ENCODE results near the gene THSD4.

THSD4 gene

GRCh38 chr15:71773206-71773859 is 658.1 kb downstream of the THSD4 start:
- no peak overlapping the region for H3K9ac ChIP-seq (ENCODE audit: low read depth in 1 of 2, low read length in 2 of 2)
- H3K9me3 ChIP-seq (ENCODE audit: control insufficient read depth in 1 of 2, low read length in 2 of 2), result no peaks in the 10 kb centered on the region
- H3K27me3 ChIP-seq (ENCODE audit: control insufficient read depth in 1 of 2, insufficient read depth in 2 of 2, low read length in 2 of 2), result no peaks in the 10 kb centered on the region
- H3K4me1 ChIP-seq (ENCODE audit: control insufficient read depth in 1 of 2, insufficient read depth in 2 of 2, low read length in 2 of 2), result no peaks in the 10 kb centered on the region
- peaks cover 0 to 3% of the 10 kb centered on the region in 2 donors for H3K36me3 ChIP-seq (ENCODE audit: control insufficient read depth in 1 of 2, insufficient read depth in 2 of 2, low read length in 2 of 2)
- H3K27ac ChIP-seq (ENCODE audit: low read depth, low read length), result no peak overlapping the region
- no peak overlapping the region for H3K4me3 ChIP-seq (ENCODE audit: low read depth in 1 of 2, low read length in 2 of 2)

GRCh38 chr15:71775856-71776255 is 660.6 kb downstream of the THSD4 start:
- Histone ChIP-seq H3K4me1 (ENCODE audit: control insufficient read depth in 1 of 2, insufficient read depth in 2 of 2, low read length in 2 of 2) (no peaks in the 10 kb centered on the region), H3K9ac (ENCODE audit: low read depth in 1 of 2, low read length in 2 of 2) (no peak overlapping the region), H3K27me3 (ENCODE audit: control insufficient read depth in 1 of 2, insufficient read depth in 2 of 2, low read length in 2 of 2) (no peaks in the 10 kb centered on the region), H3K36me3 (ENCODE audit: control insufficient read depth in 1 of 2, insufficient read depth in 2 of 2, low read length in 2 of 2) (peaks cover 0 to 3% of the 10 kb centered on the region in 2 donors), H3K4me3 (ENCODE audit: low read depth in 1 of 2, low read length in 2 of 2) (no peak overlapping the region), H3K27ac (ENCODE audit: low read depth, low read length) (no peak overlapping the region), H3K9me3 (ENCODE audit: control insufficient read depth in 1 of 2, low read length in 2 of 2) (no peaks in the 10 kb centered on the region)

GRCh38 chr15:71776304-71776703 is 661.0 kb downstream of the THSD4 start:
- Histone ChIP-seq H3K9me3 (ENCODE audit: control insufficient read depth in 1 of 2, low read length in 2 of 2) (no peaks in the 10 kb centered on the region), H3K4me1 (ENCODE audit: control insufficient read depth in 1 of 2, insufficient read depth in 2 of 2, low read length in 2 of 2) (no peaks in the 10 kb centered on the region), H3K4me3 (ENCODE audit: low read depth in 1 of 2, low read length in 2 of 2) (no peak overlapping the region), H3K9ac (ENCODE audit: low read depth in 1 of 2, low read length in 2 of 2) (no peak overlapping the region), H3K36me3 (ENCODE audit: control insufficient read depth in 1 of 2, insufficient read depth in 2 of 2, low read length in 2 of 2) (peaks cover 0 to 3% of the 10 kb centered on the region in 2 donors), H3K27me3 (ENCODE audit: control insufficient read depth in 1 of 2, insufficient read depth in 2 of 2, low read length in 2 of 2) (no peaks in the 10 kb centered on the region), H3K27ac (ENCODE audit: low read depth, low read length) (no peak overlapping the region)

GRCh38 chr15:71777216-71777943 is 662.1 kb downstream of the THSD4 start:
- Histone ChIP-seq H3K27ac (ENCODE audit: low read depth, low read length) (no peak overlapping the region), H3K9ac (ENCODE audit: low read depth in 1 of 2, low read length in 2 of 2) (no peak overlapping the region)

GRCh38 chr15:71779073-71779797 is 664.0 kb downstream of the THSD4 start:
- no peak overlapping the region for H3K27ac ChIP-seq (ENCODE audit: low read depth, low read length)

More at GRCh38 chr15:71777216-71777943, 662.1 kb downstream of the THSD4 start:
- Histone ChIP-seq H3K36me3 (ENCODE audit: control insufficient read depth in 1 of 2, insufficient read depth in 2 of 2, low read length in 2 of 2) (no peaks in the 10 kb centered on the region), H3K27me3 (ENCODE audit: control insufficient read depth in 1 of 2, insufficient read depth in 2 of 2, low read length in 2 of 2) (no peaks in the 10 kb centered on the region), H3K4me1 (ENCODE audit: control insufficient read depth in 1 of 2, insufficient read depth in 2 of 2, low read length in 2 of 2) (no peaks in the 10 kb centered on the region), H3K4me3 (ENCODE audit: low read depth in 1 of 2, low read length in 2 of 2) (no peak overlapping the region), H3K9me3 (ENCODE audit: control insufficient read depth in 1 of 2, low read length in 2 of 2) (no peaks in the 10 kb centered on the region)

GRCh38 chr15:71780115-71780976 is 665.1 kb downstream of the THSD4 start:
- H3K36me3 ChIP-seq (ENCODE audit: control insufficient read depth in 1 of 2, insufficient read depth in 2 of 2, low read length in 2 of 2), result no peaks in the 10 kb centered on the region
- no peak overlapping the region for H3K9ac ChIP-seq (ENCODE audit: low read depth in 1 of 2, low read length in 2 of 2)
- H3K27ac ChIP-seq (ENCODE audit: low read depth, low read length), result no peak overlapping the region
- H3K4me3 ChIP-seq (ENCODE audit: low read depth in 1 of 2, low read length in 2 of 2), result no peak overlapping the region
- H3K27me3 ChIP-seq (ENCODE audit: control insufficient read depth in 1 of 2, insufficient read depth in 2 of 2, low read length in 2 of 2), result no peaks in the 10 kb centered on the region
- no peaks in the 10 kb centered on the region for H3K4me1 ChIP-seq (ENCODE audit: control insufficient read depth in 1 of 2, insufficient read depth in 2 of 2, low read length in 2 of 2)
- H3K9me3 ChIP-seq (ENCODE audit: control insufficient read depth in 1 of 2, low read length in 2 of 2), result no peaks in the 10 kb centered on the region

More at GRCh38 chr15:71779073-71779797, 664.0 kb downstream of the THSD4 start:
- H3K27me3 ChIP-seq (ENCODE audit: control insufficient read depth in 1 of 2, insufficient read depth in 2 of 2, low read length in 2 of 2), result no peaks in the 10 kb centered on the region
- H3K9me3 ChIP-seq (ENCODE audit: control insufficient read depth in 1 of 2, low read length in 2 of 2), result no peaks in the 10 kb centered on the region
- no peak overlapping the region for H3K9ac ChIP-seq (ENCODE audit: low read depth in 1 of 2, low read length in 2 of 2)
- H3K4me1 ChIP-seq (ENCODE audit: control insufficient read depth in 1 of 2, insufficient read depth in 2 of 2, low read length in 2 of 2), result no peaks in the 10 kb centered on the region
- H3K4me3 ChIP-seq (ENCODE audit: low read depth in 1 of 2, low read length in 2 of 2), result no peak overlapping the region
- no peaks in the 10 kb centered on the region for H3K36me3 ChIP-seq (ENCODE audit: control insufficient read depth in 1 of 2, insufficient read depth in 2 of 2, low read length in 2 of 2)

- no peak overlapping the region for H3K9ac ChIP-seq (ENCODE audit: low read depth in 1 of 2, low read length in 2 of 2)
- H3K4me1 ChIP-seq (ENCODE audit: control insufficient read depth in 1 of 2, insufficient read depth in 2 of 2, low read length in 2 of 2), result no peaks in the 10 kb centered on the region
- no peaks in the 10 kb centered on the region for H3K36me3 ChIP-seq (ENCODE audit: control insufficient read depth in 1 of 2, insufficient read depth in 2 of 2, low read length in 2 of 2)
- no peak overlapping the region for H3K27ac ChIP-seq (ENCODE audit: low read depth, low read length)
- H3K9me3 ChIP-seq (ENCODE audit: control insufficient read depth in 1 of 2, low read length in 2 of 2), result no peaks in the 10 kb centered on the region
- H3K4me3 ChIP-seq (ENCODE audit: low read depth in 1 of 2, low read length in 2 of 2), result no peak overlapping the region
- no peaks in the 10 kb centered on the region for H3K27me3 ChIP-seq (ENCODE audit: control insufficient read depth in 1 of 2, insufficient read depth in 2 of 2, low read length in 2 of 2)
Observed at GRCh38 chr15:71781179-71781964, 666.1 kb downstream of the THSD4 start.

- Histone ChIP-seq H3K27me3 (ENCODE audit: control insufficient read depth in 1 of 2, insufficient read depth in 2 of 2, low read length in 2 of 2) (no peaks in the 10 kb centered on the region), H3K9ac (ENCODE audit: low read depth in 1 of 2, low read length in 2 of 2) (no peak overlapping the region), H3K36me3 (ENCODE audit: control insufficient read depth in 1 of 2, insufficient read depth in 2 of 2, low read length in 2 of 2) (no peaks in the 10 kb centered on the region), H3K9me3 (ENCODE audit: control insufficient read depth in 1 of 2, low read length in 2 of 2) (no peaks in the 10 kb centered on the region), H3K4me1 (ENCODE audit: control insufficient read depth in 1 of 2, insufficient read depth in 2 of 2, low read length in 2 of 2) (no peaks in the 10 kb centered on the region), H3K4me3 (ENCODE audit: low read depth in 1 of 2, low read length in 2 of 2) (no peak overlapping the region), H3K27ac (ENCODE audit: low read depth, low read length) (no peak overlapping the region)
Observed at GRCh38 chr15:71781965-71782265, 666.6 kb downstream of the THSD4 start.

GRCh38 chr15:71782422-71783165 is 667.3 kb downstream of the THSD4 start:
- Histone ChIP-seq H3K4me1 (ENCODE audit: control insufficient read depth in 1 of 2, insufficient read depth in 2 of 2, low read length in 2 of 2) (no peaks in the 10 kb centered on the region), H3K9me3 (ENCODE audit: control insufficient read depth in 1 of 2, low read length in 2 of 2) (no peaks in the 10 kb centered on the region), H3K4me3 (ENCODE audit: low read depth in 1 of 2, low read length in 2 of 2) (no peak overlapping the region), H3K27ac (ENCODE audit: low read depth, low read length) (no peak overlapping the region), H3K27me3 (ENCODE audit: control insufficient read depth in 1 of 2, insufficient read depth in 2 of 2, low read length in 2 of 2) (no peaks in the 10 kb centered on the region), H3K9ac (ENCODE audit: low read depth in 1 of 2, low read length in 2 of 2) (no peak overlapping the region), H3K36me3 (ENCODE audit: control insufficient read depth in 1 of 2, insufficient read depth in 2 of 2, low read length in 2 of 2) (no peaks in the 10 kb centered on the region)

Measured in duodenal mucosa (tissue), 2 donors.